GM21390 (cell line): Measurements from ENCODE around the gene ZNF599.
"Not testable (repeated sequence)": the region's sequence is repeated elsewhere in the genome, so short reads cannot be mapped to it uniquely, and the experiment has no call there.

ENCODE experiments used
- ATAC-seq: cut with Tn5 transposase; IDR thresholded peaks from one replicate; pipeline ENCODE4 v1.9.1; 2021; ENCODE audit not compliant: unreplicated experiment

ZNF599 gene

DNA sequence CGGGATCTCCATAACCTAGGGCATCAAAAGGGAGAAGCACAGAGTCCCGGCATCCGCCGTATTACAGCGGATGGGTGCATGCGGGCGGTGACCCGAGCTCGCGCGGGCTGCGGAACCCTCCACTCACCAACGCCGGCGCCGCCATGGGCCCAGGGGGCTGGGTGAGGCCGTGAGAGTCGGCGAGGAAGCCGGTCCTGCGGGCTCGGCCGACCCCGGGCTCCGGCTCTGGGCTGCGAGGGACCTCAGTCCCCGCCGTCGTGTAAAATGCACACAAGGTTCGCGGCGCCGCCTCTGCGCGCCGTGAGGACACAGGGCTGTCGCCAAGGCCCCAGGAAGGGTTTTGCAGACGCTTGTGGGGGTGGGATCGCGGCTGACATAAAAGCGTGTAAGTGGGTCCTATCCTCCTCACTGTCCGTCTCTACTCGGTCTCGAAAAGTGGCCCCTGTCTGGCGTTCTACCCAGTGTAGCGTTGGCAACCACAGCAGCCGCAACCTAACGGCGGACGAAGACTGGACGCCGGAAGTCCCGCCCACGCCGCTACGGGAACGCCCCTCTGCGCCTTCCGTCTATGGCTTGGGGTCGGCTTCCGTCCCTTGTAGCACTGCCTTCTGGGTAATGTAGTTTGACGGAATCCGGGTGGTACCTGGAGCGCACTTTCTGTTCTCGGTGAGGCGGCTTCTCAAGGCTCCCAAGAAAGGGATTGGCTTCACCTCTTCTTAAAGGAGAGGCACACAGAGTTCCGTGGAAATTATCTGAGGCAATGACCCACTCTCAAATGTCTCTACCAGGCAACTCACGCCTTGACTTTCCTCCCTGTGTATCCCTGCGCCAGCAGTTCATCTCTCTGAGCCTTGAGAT, at the start of gene ZNF599:
ZNF599 (minus strand) TSS at position 519 of the 858 bp plus-strand sequence; CDS start at position 145, 374 bp downstream.
- peak; percentile 96 for ATAC-seq

DNA sequence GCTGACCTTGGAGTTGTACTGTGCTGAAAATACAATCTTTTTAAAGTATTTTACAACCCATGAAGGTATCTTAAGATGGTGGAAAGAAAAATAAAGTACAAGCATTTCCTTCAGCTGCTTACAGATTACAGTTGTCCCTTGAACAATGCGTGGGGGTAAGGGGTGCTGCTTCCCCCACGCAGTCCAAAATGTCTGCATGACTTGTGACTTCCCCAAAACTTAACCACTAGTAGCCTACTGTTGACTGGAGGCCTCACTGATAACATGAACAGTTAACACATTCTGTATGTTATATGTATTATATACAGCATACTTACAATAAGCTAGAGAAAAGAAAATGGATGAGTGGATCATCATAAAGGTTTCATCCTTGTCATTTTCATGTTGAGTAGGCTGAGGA, 45.3 kb upstream of the ZNF599 start:
- no peak for ATAC-seq

DNA sequence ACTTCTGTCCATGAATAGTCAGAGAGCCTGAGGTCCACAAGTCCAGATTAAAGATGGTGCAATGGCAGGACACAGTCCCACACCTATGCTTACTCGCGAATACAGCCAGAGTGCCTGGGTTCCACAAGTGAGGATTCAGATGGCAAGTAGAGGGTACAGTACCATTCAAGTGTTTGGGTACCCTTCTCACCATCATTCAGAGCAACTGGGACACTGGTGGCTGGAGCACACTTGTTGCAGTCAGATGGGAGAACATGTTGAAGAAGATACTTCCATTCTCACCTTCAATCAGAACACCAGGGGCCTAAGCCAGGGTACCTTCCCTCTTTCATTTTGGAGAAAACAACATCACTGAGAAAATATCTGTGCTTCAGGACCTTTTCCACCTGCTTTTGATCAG, 43.7 kb upstream of the ZNF599 start:
- no peak for ATAC-seq

DNA sequence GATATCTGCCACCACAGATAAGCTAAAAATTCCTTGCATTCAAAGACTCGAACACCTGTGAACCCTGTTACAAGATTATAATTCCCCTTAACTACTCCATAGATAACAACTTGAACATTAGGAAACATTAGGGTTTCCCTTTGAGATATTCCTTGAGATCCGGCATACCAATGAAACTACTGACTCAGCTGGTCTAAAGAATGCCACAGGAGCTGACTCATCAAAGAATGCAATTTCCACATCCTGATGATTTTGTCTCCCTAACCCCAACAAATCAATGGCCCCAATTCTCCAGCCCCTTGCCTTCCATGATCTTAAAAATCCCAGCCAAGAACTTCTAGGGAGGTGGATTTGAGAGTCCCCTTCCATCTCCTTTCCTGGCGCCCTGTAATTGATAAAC, 35.6 kb upstream of the ZNF599 start:
- no peak for ATAC-seq

DNA sequence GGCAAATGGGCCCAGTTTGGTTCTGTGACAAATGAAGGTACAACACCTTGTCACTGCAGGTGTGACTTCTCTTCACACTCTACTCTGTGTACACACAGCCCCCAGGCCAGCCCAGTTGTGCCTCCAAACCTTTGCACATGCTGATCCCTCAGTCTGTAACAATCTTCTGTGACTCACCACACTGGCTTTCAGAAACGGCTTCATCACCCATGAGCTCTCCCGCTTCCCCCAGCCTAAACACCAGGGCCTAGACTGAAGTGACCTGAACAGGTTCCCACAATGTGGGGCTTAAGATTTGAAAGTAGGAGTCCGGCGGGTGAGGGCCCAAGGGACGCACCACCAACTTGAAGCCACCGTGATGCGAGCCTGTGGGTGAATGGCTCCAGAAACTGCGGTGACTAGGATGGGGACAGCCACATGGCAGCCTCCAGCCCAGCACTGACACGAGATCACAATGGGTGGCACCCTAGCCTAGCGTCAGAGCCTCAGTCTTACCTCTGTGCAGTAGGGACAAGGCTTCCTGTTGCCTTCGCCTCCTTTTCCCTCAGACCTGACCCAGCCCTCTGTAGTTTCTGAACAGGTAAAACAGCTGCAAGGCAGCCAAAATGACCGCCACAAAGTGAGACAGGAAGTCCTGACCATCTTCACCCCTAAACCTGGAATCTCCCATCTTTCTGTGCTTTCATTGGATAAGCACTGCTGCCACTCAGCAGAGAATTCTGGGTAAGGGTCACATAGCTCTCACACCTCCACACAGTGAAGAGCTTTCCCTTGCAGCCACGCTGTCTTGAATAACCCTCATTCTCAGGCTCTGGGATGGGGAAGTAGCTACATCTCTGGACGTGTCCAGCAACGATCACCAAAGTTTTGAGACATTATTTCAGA, 34.2 kb upstream of the ZNF599 start:
- ATAC-seq, result no peak

DNA sequence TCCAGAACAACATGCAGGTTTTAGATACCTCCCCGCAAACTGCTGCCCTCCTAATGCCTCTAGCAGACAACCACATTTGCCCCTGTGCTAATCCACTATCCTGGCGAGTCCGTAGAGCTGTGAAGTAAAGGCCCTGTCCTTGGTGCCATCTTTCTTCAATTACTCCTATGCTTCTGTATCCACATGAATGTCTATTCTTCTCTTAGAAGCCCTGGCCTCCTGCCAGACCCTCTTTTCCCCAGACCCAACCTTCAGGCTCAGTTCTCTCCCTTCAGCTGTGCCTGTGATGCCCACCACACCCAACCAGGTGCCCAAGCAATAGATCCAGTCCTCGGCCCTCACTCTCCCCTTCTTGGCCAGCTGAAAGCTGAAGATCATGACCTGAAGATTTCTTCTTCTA, 31.1 kb upstream of the ZNF599 start:
- ATAC-seq, result no peak

DNA sequence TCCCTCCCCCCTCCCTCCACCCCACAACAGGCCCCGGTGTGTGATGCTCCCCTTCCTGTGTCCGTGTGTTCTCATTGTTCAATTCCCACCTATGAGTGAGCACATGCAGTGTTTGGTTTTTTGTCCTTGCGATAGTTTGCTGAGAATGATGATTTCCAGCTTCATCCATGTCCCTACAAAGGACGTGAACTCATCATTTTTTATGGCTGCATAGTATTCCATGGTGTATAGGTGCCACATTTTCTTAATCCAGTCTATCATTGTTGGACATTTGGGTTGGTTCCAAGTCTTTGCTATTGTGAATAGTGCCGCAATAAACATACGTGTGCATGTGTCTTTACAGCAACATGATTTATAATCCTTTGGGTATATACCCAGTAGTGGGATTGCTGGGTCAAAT, 23.9 kb upstream of the ZNF599 start:
- not testable (repeated sequence) for ATAC-seq

DNA sequence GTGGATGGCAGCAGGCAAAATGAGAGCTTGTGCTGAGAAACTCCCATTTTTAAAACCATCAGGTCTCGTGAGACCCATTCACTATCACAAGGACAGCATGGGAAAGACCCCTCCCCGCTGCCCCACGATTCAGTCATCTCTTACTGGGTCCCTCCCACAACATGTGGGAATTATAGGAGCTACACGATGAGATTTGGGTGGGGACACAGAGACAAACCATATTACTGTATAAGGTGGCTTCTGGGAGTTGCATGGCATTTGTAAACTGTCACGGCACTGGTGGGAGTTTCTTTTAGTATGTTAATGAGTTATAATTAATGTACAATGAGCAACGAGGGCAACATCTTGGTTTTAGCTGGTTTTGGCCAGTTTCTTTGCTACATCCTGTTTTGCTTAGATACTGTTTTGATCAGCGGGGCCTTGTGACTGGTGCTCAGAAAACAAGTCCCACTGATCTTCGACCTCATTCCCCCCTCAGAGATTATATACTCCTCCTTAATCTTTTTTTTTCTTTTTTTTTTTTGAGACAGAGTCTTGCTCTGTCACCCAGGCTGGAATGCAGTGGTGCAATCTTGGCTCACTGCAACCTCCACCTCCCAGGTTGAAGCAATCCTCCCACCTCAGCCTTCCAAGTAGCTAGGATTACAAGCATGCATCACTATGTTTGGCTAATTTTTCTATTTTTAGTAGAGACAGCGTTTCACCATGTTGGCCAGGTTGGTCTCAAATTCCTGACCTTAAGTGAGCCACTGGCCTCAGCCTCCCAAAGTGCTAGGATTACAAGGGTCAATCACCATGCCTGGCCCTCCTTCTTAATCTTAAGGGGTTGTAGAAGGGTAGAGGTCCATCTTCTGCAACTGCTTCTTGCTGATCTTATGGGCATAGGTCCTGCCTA, 21.3 kb upstream of the ZNF599 start:
- no peak for ATAC-seq

DNA sequence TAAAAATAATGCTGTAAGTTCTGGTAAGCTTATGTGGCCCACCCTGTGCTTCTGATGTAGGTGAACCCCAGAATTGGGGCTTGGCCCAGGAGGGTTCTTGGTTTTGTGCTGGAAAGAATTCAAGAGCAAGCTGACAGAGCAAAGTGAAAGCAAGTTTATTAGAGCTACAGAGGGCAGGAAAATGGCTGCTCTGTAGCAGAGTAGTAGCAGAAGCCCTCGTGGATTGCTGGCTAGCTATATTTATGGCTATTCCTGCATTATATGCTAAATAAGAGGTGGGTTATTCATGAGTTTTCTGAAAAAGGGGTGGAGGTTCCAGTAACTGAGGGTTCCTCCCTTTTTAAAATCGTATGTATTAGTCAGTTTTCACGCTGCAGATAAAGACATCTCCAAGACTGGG, 20.6 kb upstream of the ZNF599 start:
- ATAC-seq, result no peak

DNA sequence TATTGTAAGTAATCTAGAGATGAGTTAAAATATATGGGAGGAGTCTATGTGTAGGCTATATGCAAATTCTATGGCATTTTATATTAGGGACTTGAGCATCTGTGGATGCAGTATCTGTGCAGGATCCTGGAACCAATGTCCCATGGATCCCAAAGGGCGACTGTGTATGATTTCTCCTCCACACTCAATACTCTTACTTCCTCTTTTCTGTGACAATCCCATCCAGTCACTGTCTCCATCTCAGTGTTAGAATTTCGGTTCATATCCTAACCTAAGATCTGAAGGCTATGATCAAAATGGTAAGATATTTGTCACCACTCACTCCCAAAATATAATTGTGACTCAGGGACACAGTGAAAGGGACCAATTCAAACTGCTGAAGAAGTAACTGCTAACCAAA, 15.1 kb upstream of the ZNF599 start:
- ATAC-seq, result no peak

DNA sequence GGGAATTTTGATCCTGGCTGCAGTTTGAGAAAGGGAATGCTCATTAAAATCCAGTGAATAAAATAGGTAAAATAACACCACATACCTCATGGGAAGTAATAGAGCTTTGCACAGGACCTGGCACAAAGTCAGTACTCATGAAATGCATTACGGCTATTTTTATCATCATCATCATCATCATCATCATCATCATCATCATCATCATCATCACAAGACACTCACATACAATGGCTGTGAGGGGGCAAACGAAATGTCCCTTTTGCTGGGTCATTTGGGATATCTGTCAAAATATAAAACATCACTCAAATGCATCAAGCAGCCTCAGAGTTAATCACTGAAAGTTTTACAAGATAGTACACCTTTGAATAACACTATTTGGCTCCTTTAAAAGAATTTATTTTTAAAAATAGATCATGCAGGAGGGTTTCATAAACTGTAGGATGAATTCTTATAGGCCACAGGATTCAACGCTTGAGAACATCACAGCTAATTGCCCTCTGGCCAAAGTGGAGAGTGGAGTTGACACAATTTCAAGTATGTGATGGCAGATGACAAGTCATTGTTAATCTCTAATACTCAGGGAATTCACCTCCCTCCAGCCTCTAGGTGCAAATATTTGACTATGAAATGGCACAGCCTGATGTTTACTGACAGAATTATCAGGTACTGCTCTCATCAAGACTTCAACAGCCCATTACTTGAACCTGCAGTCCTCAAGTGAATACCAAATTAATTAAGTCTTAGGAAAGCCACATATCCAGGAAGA, 14.2 kb upstream of the ZNF599 start:
- ATAC-seq, result no peak

DNA sequence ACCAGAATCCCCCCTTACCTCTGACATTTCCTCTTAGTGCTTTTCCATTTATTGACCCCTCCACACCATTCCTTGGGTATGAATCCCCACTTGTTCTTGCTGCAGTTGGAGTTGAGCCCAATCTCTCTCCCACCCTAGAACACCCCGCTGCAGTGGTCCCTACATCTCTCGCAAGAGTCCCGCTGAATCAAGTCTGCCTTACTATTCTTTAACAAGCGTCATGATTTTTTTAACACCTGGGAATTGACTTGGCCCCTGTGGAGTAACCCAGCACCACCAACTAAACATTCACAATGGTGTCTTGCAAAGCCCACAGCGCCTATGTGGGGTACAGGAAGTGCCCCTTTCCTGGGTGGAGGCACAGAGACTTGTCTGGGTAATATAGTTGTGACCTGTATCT, 13.2 kb upstream of the ZNF599 start:
- ATAC-seq, result no peak

DNA sequence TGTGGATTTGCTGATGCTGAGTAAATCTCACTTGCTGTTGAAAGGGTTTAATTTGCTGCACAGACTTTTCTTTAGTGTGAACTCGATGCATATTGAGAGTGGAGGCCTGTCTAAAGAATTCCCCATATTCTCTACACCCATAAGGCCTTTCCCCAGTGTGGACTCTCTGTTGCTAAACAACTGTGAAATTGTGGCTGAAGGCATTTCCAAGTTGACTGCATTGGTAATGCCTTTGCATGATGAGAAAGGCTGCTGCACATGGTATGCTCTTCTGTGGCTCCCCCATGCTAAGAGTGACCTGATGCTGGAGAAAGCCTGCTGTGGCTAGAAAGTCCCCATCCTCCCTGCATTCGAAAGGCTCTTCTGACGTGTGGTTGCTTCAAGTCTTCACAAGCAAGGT, 6.6 kb upstream of the ZNF599 start:
- no peak for ATAC-seq

DNA sequence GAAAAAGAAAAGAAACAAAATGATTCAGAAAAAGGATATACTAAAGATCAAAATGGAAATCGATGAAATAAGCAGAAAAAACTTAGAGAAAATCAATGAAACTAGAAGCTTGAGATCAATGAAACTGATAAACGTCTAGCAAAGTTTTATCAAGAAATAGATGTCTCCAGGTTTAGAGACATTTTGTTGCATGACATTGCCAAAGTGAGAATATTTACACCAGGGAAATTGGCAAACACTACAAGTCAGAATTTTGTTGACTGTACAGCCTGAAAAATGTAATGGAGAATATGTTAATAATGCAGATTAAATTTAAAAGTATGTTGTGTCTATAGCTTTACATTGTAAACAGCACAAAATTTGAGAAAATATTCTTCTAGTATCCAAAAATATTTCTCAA, 5.3 kb upstream of the ZNF599 start:
- ATAC-seq, result no peak

DNA sequence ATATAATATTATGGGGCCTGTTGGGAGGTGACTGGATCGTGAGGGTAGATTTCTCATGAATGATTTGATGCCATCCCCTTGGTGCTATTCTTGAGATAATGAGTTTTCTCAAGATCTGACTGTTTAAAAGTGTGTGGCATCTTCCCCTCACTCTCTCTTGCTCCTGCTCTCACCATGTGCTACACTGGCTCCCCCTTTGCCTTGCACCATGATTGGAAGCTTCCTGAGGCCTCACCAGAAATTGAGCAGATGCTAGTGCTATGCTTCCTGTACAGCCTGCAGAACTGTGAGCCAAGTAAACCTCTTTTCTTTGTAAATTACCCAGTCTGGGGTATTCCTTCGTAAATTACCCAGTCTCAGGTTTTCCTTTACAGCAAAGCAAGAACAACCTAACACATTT, 1.8 kb upstream of the ZNF599 start:
- no peak for ATAC-seq

DNA sequence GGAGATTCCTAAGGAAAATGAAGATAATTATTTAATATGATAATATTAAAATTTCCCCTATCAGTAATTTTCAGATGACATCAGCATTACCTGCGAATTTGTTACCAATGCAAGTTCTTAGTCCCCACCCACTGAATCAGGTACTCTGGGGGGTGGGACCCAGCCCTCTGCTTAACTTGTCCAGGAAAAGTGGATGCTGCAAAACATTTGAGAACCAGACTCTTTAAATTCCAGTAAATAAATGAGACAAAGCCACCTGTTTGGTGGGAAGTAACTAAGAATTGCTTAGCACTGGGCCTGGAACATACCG, 495 bp upstream of the ZNF599 start:
- no peak for ATAC-seq

DNA sequence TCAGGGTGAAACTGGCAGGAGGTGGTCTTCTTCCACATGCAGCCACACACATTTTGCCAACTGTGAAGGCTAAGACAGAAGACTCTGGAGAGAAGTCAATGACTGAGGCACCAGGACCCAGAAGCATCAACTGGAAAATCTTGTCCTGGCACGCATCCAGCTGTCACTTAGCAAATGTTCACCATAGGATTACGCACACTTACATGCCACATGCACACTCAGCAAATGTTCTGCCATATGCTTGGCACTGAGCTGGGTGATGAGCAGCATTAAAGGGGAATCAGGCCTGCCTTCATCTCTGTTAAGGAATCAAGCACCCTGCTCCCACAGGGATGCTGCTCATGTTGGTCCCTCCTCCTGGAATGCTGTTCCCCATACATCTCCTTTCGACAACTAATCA, 5.1 kb downstream of the ZNF599 start:
- ATAC-seq, result no peak

DNA sequence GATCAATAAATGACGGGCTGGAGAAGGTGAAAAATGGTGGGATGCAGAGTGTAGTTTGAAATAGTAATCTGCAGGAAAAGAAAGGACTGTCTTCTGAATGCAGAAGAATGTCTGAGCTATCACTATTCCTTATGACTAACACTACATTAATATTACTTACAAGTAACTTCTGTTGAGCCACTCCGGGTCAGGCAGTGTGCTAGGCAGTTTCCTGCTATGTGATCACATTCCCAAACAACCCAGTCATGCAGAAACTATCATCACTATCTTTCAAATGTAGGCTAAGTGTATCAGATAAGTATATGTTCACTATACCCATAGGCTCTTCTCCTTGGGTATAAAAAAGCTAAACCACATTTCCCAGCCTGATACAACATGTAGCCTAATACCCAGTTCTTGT, 6.6 kb downstream of the ZNF599 start:
- ATAC-seq, result no peak

DNA sequence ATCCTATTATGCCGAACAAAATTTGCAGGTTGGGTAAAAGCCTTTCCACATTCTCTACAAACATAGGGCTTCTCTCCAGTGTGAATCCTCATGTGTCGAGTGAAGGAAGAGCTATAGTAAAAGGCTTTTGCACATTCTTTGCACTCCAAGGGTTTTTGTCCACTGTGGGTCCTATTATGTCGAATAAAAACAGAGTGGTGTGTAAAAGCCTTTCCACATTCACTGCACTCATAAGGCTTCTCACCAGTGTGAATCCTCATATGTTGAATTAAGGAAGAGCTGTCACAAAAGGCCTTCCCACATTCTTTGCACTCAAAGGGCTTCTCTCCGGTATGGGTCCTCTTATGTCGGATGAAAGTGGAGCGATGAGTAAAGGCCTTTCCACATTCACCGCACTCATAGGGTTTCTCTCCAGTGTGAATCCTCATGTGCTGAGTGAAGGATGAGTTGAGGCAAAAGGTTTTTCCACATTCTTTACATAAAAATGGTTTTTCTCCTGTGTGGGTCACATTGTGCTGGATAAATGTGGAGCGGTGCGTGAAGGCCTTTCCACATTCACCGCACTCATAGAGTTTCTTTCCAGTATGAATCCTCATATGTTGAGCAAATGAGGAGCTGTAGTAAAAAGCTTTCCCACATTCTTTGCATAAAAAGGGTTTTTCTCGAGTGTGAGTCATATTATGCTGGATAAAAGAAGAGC, 13.6 kb downstream of the ZNF599 start:
- ATAC-seq, result no peak

DNA sequence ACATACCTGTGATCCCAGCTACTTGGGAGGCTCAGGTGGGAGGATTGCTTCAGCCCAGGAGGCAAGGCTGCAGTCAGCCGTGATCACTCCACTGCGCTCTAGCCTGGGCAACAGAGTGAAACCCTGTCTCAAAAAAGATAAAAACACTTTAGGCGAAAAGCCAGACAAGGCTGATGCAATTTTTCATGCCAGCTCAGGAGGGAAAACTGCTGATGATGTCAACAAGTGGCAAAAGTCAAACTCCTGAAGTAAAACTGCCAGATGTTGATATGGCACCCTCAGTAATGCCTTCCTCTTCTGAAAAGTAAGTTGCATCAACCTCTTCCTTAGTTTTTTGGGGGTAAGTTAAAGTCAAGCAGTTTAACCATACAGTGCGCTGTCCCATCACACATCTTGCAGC, 15.6 kb downstream of the ZNF599 start:
- no peak for ATAC-seq
